Measurements from ENCODE around the gene MCU.

GRCh38 chr10:72889391-72889831, 197.5 kb downstream of the MCU start:
- TF ChIP-seq CTCF (IDR thresholded peaks at IDR 0.05) (no peak), EZH2 (IDR thresholded peaks at IDR 0.05) (no peak), EZH2phosphoT487 (IDR thresholded peaks at IDR 0.05) (no peak)

Data from neural progenitor cell (in vitro differentiated cells).